NCI-H1048 (cell line): ENCODE results near the gene ANTXR1.
"Not testable (repeated sequence)": the region's sequence is repeated elsewhere in the genome, so short reads cannot be mapped to it uniquely, and the experiment has no call there.

Experiments
- DNase-seq: peaks from one replicate; lab custom pipeline; 2025; lab: John Stamatoyannopoulos, UW

The ANTXR1 gene

GRCh38 chr2:69165091-69165880 lies 152.3 kb downstream of the ANTXR1 start:
- no peak for DNase-seq

- no peak for DNase-seq
Measured at GRCh38 chr2:69166465-69166811, 153.5 kb downstream of the ANTXR1 start.

GRCh38 chr2:69166812-69167468 lies 154.0 kb downstream of the ANTXR1 start:
- peak; percentile 43 for DNase-seq

GRCh38 chr2:69167469-69167822 lies 154.5 kb downstream of the ANTXR1 start:
- no peak for DNase-seq

GRCh38 chr2:69168144-69168813 lies 155.3 kb downstream of the ANTXR1 start:
- no peak for DNase-seq

- DNase-seq, result no peak
Measured at GRCh38 chr2:69168950-69169654, 156.1 kb downstream of the ANTXR1 start.

GRCh38 chr2:69169655-69170389 lies 156.8 kb downstream of the ANTXR1 start:
- no peak for DNase-seq

GRCh38 chr2:69170661-69171060 lies 157.7 kb downstream of the ANTXR1 start:
- DNase-seq, result no peak

- no peak for DNase-seq
Measured at GRCh38 chr2:69171116-69171896, 158.3 kb downstream of the ANTXR1 start.

GRCh38 chr2:69171897-69172525 lies 159.0 kb downstream of the ANTXR1 start:
- no peak for DNase-seq

GRCh38 chr2:69173706-69174105 lies 160.7 kb downstream of the ANTXR1 start:
- no peak for DNase-seq

- not testable (repeated sequence) for DNase-seq
Measured at GRCh38 chr2:69174211-69174610, 161.2 kb downstream of the ANTXR1 start.

GRCh38 chr2:69175790-69176715 lies 163.1 kb downstream of the ANTXR1 start:
- no peak for DNase-seq

- no peak for DNase-seq
Measured at GRCh38 chr2:69177063-69177771, 164.2 kb downstream of the ANTXR1 start.

- DNase-seq, result peak; percentile 19
Measured at GRCh38 chr2:69177785-69178636, 165.0 kb downstream of the ANTXR1 start.

GRCh38 chr2:69178756-69179155 lies 165.8 kb downstream of the ANTXR1 start:
- no peak for DNase-seq

GRCh38 chr2:69180227-69180626 lies 167.2 kb downstream of the ANTXR1 start:
- no peak for DNase-seq

- DNase-seq, result no peak
Measured at GRCh38 chr2:69180974-69181373, 168.0 kb downstream of the ANTXR1 start.
